Measurements from ENCODE around the gene DNAH14.
"Not testable (repeated sequence)": the region's sequence is repeated elsewhere in the genome, so short reads cannot be mapped to it uniquely, and the experiment has no call there.

The DNAH14 gene

DNA sequence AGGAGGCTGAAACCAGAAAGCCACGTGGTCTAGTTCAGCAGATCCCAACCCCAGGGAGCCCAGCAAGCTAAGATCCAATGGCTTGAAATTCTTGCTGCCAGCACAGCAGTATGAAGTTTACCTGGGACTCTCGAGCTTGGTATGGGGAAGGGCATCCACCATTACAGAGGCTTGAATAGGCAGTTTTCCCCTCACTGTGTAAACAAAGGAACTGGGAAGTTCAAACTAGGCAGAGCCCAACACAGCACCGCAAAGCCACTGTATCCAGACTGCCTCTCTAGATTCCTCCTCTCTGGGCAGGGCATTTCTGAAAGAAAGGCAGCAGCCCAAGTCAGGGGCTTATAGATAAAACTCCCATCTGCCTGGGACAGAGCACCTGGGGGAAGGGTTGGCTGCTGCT, 280.7 kb downstream of the DNAH14 start:
- H2BK15ac ChIP-seq (replicated peaks; ENCODE audit: low read depth); H3K9ac ChIP-seq (ENCODE audit: low read length); H2AK5ac ChIP-seq (ENCODE audit: low read length); H3K79me1 ChIP-seq (ENCODE audit: low read length); H4K5ac ChIP-seq (ENCODE audit: low read length); H3K79me2 ChIP-seq (ENCODE audit: control insufficient read depth, insufficient read depth, low read length); H3K27me3 ChIP-seq (ENCODE audit: insufficient read depth, low read length, poor library complexity); H3K27ac ChIP-seq (ENCODE audit: low read depth, low read length); H3K23ac ChIP-seq (ENCODE audit: low read length); H3K4me1 ChIP-seq (ENCODE audit: control insufficient read depth, low read depth, low read length); H2BK5ac ChIP-seq (ENCODE audit: low read length); H3K18ac ChIP-seq (ENCODE audit: low read length); H4K8ac ChIP-seq (ENCODE audit: low read depth, low read length); H3K36me3 ChIP-seq (ENCODE audit: control insufficient read depth, insufficient read depth, low read length); H3K4ac ChIP-seq (ENCODE audit: low read depth, low read length); H3K4me2 ChIP-seq (ENCODE audit: low read length); H3K56ac ChIP-seq (ENCODE audit: low read length); H3K4me3 ChIP-seq (ENCODE audit: low read length); H2BK120ac ChIP-seq (ENCODE audit: low read depth, low read length); DNase-seq: not testable (repeated sequence)
- WGBS (ENCODE audit: extremely low coverage, insufficient coverage, low lambda C conversion rate) = no CpG with 5 or more reads among the region's 3 CpGs

DNA sequence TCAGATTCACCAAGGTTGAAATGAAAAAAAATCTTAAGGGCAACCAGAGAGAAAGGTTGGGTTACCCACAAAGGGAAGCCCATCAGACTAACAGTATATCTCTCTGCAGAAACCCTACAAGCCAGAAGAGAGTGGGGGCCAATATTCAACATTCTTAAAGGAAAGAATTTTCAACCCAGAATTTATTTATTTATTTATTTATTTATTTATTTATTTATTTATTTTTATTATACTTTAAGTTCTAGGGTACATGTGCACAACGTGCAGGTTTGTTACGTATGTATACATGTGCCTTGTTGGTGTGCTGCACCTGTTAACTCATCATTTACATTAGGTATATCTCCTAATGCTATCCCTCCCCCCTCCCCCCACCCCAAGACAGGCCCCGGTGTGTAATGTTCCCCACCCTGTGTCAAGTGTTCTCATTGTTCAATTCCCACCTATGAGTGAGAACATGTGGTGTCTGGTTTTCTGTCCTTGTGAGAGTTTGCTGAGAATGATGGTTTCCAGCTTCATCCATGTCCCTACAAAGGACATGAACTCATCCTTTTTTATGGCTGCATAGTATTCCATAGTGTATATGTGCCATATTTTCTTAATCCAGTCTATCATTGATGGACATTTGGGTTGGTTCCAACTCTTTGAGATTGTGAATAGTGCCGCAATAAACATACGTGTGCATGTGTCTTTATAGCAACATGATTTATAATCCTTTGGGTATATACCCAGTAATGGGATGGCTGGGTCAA, 282.4 kb downstream of the DNAH14 start:
- H3K4ac ChIP-seq (ENCODE audit: low read depth, low read length); H2BK120ac ChIP-seq (ENCODE audit: low read depth, low read length); H3K4me2 ChIP-seq (ENCODE audit: low read length); H2AK5ac ChIP-seq (ENCODE audit: low read length); H2BK5ac ChIP-seq (ENCODE audit: low read length); H3K36me3 ChIP-seq (ENCODE audit: control insufficient read depth, insufficient read depth, low read length); H3K4me3 ChIP-seq (ENCODE audit: low read length); DNase-seq; H3K4me1 ChIP-seq (ENCODE audit: control insufficient read depth, low read depth, low read length); H4K5ac ChIP-seq (ENCODE audit: low read length); H3K18ac ChIP-seq (ENCODE audit: low read length); H3K27ac ChIP-seq (ENCODE audit: low read depth, low read length); H3K27me3 ChIP-seq (ENCODE audit: insufficient read depth, low read length, poor library complexity); H3K56ac ChIP-seq (ENCODE audit: low read length); H4K8ac ChIP-seq (ENCODE audit: low read depth, low read length); H3K23ac ChIP-seq (ENCODE audit: low read length); H2BK15ac ChIP-seq (replicated peaks; ENCODE audit: low read depth); H3K79me2 ChIP-seq (ENCODE audit: control insufficient read depth, insufficient read depth, low read length); H3K79me1 ChIP-seq (ENCODE audit: low read length); H3K9ac ChIP-seq (ENCODE audit: low read length): not testable (repeated sequence)
- WGBS (ENCODE audit: extremely low coverage, insufficient coverage, low lambda C conversion rate) = no CpG with 5 or more reads among the region's 5 CpGs

DNA sequence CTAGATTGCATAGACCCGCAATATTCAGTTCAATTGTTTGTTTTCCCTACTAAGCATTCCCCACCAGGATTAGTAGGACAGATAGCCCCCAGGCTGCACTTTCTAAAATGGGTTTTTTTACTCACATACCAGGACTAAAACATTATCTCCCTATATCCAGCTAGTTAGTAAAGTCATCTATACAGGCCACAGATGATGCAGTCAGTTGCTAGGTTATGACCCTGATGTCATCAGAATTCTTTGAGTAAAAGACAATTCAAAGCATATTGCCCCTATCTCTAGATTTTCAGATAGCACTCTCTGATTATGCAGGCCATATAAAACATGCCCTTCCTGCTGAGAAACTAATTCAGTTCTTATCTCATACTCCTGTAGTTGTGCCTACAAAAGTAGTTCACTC, 294.8 kb downstream of the DNAH14 start:
- Histone ChIP-seq H3K36me3 (ENCODE audit: control insufficient read depth, insufficient read depth, low read length) (no peaks in the 10 kb centered on the region), H3K27me3 (ENCODE audit: insufficient read depth, low read length, poor library complexity) (no peaks in the 10 kb centered on the region), H3K9ac (ENCODE audit: low read length) (no peak overlapping the region), H3K4ac (ENCODE audit: low read depth, low read length) (no peak overlapping the region), H4K5ac (ENCODE audit: low read length) (no peak overlapping the region), H2BK15ac (replicated peaks; ENCODE audit: low read depth) (no peak overlapping the region), H4K8ac (ENCODE audit: low read depth, low read length) (no peak overlapping the region), H2BK120ac (ENCODE audit: low read depth, low read length) (no peak overlapping the region), H3K23ac (ENCODE audit: low read length) (no peak overlapping the region), H3K4me2 (ENCODE audit: low read length) (no peak overlapping the region), H3K4me3 (ENCODE audit: low read length) (no peak overlapping the region), H2AK5ac (ENCODE audit: low read length) (no peak overlapping the region), H2BK5ac (ENCODE audit: low read length) (no peak overlapping the region), H3K4me1 (ENCODE audit: control insufficient read depth, low read depth, low read length) (peaks cover 4% of the 10 kb centered on the region), H3K79me2 (ENCODE audit: control insufficient read depth, insufficient read depth, low read length) (no peaks in the 10 kb centered on the region), H3K27ac (ENCODE audit: low read depth, low read length) (no peak overlapping the region), H3K79me1 (ENCODE audit: low read length) (no peaks in the 10 kb centered on the region), H3K56ac (ENCODE audit: low read length) (no peak overlapping the region), H3K18ac (ENCODE audit: low read length) (no peak overlapping the region)
- WGBS (ENCODE audit: extremely low coverage, insufficient coverage, low lambda C conversion rate) = no CpG with 5 or more reads among the region's 1 CpG
- DNase-seq = peak; percentile 76

DNA sequence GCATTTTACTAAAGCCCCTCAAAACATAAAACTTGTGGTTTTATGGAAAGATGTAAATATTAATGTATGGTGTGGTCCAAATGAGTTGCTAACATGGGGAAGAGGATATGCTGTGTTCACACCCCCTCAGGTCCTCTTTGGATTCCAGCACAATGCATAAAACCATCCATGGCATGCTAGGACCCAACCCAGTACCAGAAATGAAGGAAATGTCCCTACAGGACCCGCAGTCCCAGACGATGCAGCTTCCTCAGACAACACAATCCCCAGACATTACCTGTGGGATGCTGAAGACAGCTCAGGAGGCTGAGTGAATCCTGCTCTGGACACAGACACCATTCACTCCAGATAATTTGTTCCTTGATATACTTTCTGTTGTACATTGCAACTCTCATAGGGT, 296.2 kb downstream of the DNAH14 start:
- Histone ChIP-seq H3K27me3 (ENCODE audit: insufficient read depth, low read length, poor library complexity) (no peaks in the 10 kb centered on the region), H3K79me2 (ENCODE audit: control insufficient read depth, insufficient read depth, low read length) (no peaks in the 10 kb centered on the region), H3K79me1 (ENCODE audit: low read length) (no peaks in the 10 kb centered on the region), H3K23ac (ENCODE audit: low read length) (no peak overlapping the region), H2BK5ac (ENCODE audit: low read length) (no peak overlapping the region), H3K27ac (ENCODE audit: low read depth, low read length) (no peak overlapping the region), H2BK120ac (ENCODE audit: low read depth, low read length) (no peak overlapping the region), H4K8ac (ENCODE audit: low read depth, low read length) (no peak overlapping the region), H3K36me3 (ENCODE audit: control insufficient read depth, insufficient read depth, low read length) (no peaks in the 10 kb centered on the region), H2BK15ac (replicated peaks; ENCODE audit: low read depth) (no peak overlapping the region), H4K5ac (ENCODE audit: low read length) (no peak overlapping the region), H3K4me1 (ENCODE audit: control insufficient read depth, low read depth, low read length) (peaks cover 4% of the 10 kb centered on the region), H3K56ac (ENCODE audit: low read length) (no peak overlapping the region), H3K4me3 (ENCODE audit: low read length) (no peak overlapping the region), H2AK5ac (ENCODE audit: low read length) (no peak overlapping the region), H3K4ac (ENCODE audit: low read depth, low read length) (no peak overlapping the region), H3K4me2 (ENCODE audit: low read length) (no peak overlapping the region), H3K9ac (ENCODE audit: low read length) (no peak overlapping the region), H3K18ac (ENCODE audit: low read length) (no peak overlapping the region)
- DNase-seq = no peak
- no CpG with 5 or more reads among the region's 2 CpGs for WGBS (ENCODE audit: extremely low coverage, insufficient coverage, low lambda C conversion rate)

DNA sequence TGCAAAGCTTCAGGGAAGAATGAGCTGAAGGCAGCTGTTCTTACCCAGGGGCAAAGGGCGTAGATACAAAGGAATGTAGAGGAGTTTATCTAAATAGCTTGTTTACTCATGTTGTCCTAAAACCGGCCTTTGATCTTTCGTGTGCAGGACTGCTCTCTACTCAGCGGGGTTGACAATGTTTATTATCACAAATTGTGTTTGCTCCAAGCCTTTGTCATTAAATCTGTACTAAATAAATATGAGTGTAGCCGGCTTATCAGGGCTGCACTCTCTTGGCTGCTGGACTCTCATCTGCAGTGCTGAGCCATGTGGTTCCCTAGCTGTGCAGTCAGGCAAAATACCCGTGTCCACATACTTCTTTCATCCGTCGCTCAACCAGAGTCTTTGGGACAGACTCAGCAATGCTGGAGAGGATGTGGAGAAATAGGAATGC, 299.4 kb downstream of the DNAH14 start:
- Histone ChIP-seq H4K8ac (ENCODE audit: low read depth, low read length) (no peak overlapping the region), H3K79me1 (ENCODE audit: low read length) (no peaks in the 10 kb centered on the region), H3K23ac (ENCODE audit: low read length) (no peak overlapping the region), H3K9ac (ENCODE audit: low read length) (no peak overlapping the region), H3K4me3 (ENCODE audit: low read length) (no peak overlapping the region), H2AK5ac (ENCODE audit: low read length) (no peak overlapping the region), H4K5ac (ENCODE audit: low read length) (no peak overlapping the region), H2BK5ac (ENCODE audit: low read length) (no peak overlapping the region), H3K4me2 (ENCODE audit: low read length) (no peak overlapping the region), H3K4me1 (ENCODE audit: control insufficient read depth, low read depth, low read length) (peaks cover 3% of the 10 kb centered on the region), H3K18ac (ENCODE audit: low read length) (no peak overlapping the region), H2BK120ac (ENCODE audit: low read depth, low read length) (no peak overlapping the region), H3K4ac (ENCODE audit: low read depth, low read length) (no peak overlapping the region), H3K27me3 (ENCODE audit: insufficient read depth, low read length, poor library complexity) (no peaks in the 10 kb centered on the region), H3K27ac (ENCODE audit: low read depth, low read length) (no peak overlapping the region), H3K56ac (ENCODE audit: low read length) (no peak overlapping the region), H3K36me3 (ENCODE audit: control insufficient read depth, insufficient read depth, low read length) (no peaks in the 10 kb centered on the region), H3K79me2 (ENCODE audit: control insufficient read depth, insufficient read depth, low read length) (no peaks in the 10 kb centered on the region), H2BK15ac (replicated peaks; ENCODE audit: low read depth) (no peak overlapping the region)
- DNase-seq = no peak
- WGBS (ENCODE audit: extremely low coverage, insufficient coverage, low lambda C conversion rate) = no CpG with 5 or more reads among the region's 8 CpGs

DNA sequence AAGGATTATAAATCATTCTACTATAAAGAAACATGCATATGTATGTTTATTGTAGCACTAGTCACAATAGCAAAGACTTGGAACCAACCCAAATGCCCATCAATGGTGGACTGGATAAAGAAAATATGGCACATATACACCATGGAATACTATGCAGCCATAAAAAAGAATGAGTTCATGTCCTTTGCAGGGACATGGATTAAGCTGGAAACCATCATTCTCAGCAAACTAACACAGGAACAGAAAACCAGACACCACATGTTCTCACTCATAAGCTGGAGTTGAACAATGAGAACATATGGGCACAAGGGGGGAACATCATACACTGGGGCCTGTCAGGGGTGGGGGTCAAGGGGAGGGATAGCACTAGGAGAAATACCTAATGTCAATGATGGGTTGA, 300.0 kb downstream of the DNAH14 start:
- not testable (repeated sequence) for H3K79me2 ChIP-seq (ENCODE audit: control insufficient read depth, insufficient read depth, low read length); H2BK120ac ChIP-seq (ENCODE audit: low read depth, low read length); H3K36me3 ChIP-seq (ENCODE audit: control insufficient read depth, insufficient read depth, low read length); H2BK15ac ChIP-seq (replicated peaks; ENCODE audit: low read depth); H3K9ac ChIP-seq (ENCODE audit: low read length); H3K56ac ChIP-seq (ENCODE audit: low read length); H3K27ac ChIP-seq (ENCODE audit: low read depth, low read length); H3K4me1 ChIP-seq (ENCODE audit: control insufficient read depth, low read depth, low read length); H3K79me1 ChIP-seq (ENCODE audit: low read length); H3K4me3 ChIP-seq (ENCODE audit: low read length); H2AK5ac ChIP-seq (ENCODE audit: low read length); H4K8ac ChIP-seq (ENCODE audit: low read depth, low read length); H3K4ac ChIP-seq (ENCODE audit: low read depth, low read length); H3K23ac ChIP-seq (ENCODE audit: low read length); H3K4me2 ChIP-seq (ENCODE audit: low read length); DNase-seq; H3K18ac ChIP-seq (ENCODE audit: low read length); H3K27me3 ChIP-seq (ENCODE audit: insufficient read depth, low read length, poor library complexity); H4K5ac ChIP-seq (ENCODE audit: low read length); H2BK5ac ChIP-seq (ENCODE audit: low read length)

All from mesendoderm (in vitro differentiated cells).